GM21619 (cell line): Measurements from ENCODE around the gene EBF4.
"Not testable (repeated sequence)": the region's sequence is repeated elsewhere in the genome, so short reads cannot be mapped to it uniquely, and the experiment has no call there.

Experiments
- ATAC-seq: cut with Tn5 transposase; IDR thresholded peaks from one replicate; pipeline ENCODE4 v1.9.1; 2021; ENCODE audit not compliant: unreplicated experiment

EBF4 gene

GRCh38 chr20:2755451-2756055 lies 63.0 kb downstream of the EBF4 start:
- no peak for ATAC-seq

GRCh38 chr20:2756056-2756611 lies 63.6 kb downstream of the EBF4 start:
- no peak for ATAC-seq

GRCh38 chr20:2757001-2757400 lies 64.4 kb downstream of the EBF4 start:
- no peak for ATAC-seq

GRCh38 chr20:2757969-2758368 lies 65.4 kb downstream of the EBF4 start:
- no peak for ATAC-seq

GRCh38 chr20:2759143-2759542 lies 66.6 kb downstream of the EBF4 start:
- ATAC-seq, result no peak

GRCh38 chr20:2759603-2760296 lies 67.2 kb downstream of the EBF4 start:
- ATAC-seq, result no peak

- ATAC-seq, result no peak
Measured at GRCh38 chr20:2760297-2760951, 67.8 kb downstream of the EBF4 start.

- ATAC-seq, result no peak
Measured at GRCh38 chr20:2760952-2761305, 68.3 kb downstream of the EBF4 start.

GRCh38 chr20:2761885-2762284 lies 69.3 kb downstream of the EBF4 start:
- no peak for ATAC-seq

- ATAC-seq, result no peak
Measured at GRCh38 chr20:2762578-2763131, 70.1 kb downstream of the EBF4 start.

- ATAC-seq, result no peak
Measured at GRCh38 chr20:2763186-2763585, 70.6 kb downstream of the EBF4 start.

GRCh38 chr20:2767768-2768631 lies 75.4 kb downstream of the EBF4 start:
- no peak for ATAC-seq

- no peak for ATAC-seq
Measured at GRCh38 chr20:2768632-2769015, 76.0 kb downstream of the EBF4 start.

- not testable (repeated sequence) for ATAC-seq
Measured at GRCh38 chr20:2770091-2770490, 77.5 kb downstream of the EBF4 start.

- no peak for ATAC-seq
Measured at GRCh38 chr20:2771631-2772080, 79.1 kb downstream of the EBF4 start.

GRCh38 chr20:2773812-2774211 lies 81.2 kb downstream of the EBF4 start:
- ATAC-seq, result no peak

- ATAC-seq, result no peak
Measured at GRCh38 chr20:2775139-2775538, 82.6 kb downstream of the EBF4 start.

GRCh38 chr20:2778602-2779321 lies 86.2 kb downstream of the EBF4 start:
- ATAC-seq, result no peak

GRCh38 chr20:2780948-2781347 lies 88.4 kb downstream of the EBF4 start:
- no peak for ATAC-seq

- ATAC-seq, result no peak
Measured at GRCh38 chr20:2783908-2784566, 91.5 kb downstream of the EBF4 start.
